ENCODE results near the gene UTS2B.
A peak's percentile ranks its signal among the peaks of the same experiment; 100 is the strongest.

The UTS2B gene

DNA sequence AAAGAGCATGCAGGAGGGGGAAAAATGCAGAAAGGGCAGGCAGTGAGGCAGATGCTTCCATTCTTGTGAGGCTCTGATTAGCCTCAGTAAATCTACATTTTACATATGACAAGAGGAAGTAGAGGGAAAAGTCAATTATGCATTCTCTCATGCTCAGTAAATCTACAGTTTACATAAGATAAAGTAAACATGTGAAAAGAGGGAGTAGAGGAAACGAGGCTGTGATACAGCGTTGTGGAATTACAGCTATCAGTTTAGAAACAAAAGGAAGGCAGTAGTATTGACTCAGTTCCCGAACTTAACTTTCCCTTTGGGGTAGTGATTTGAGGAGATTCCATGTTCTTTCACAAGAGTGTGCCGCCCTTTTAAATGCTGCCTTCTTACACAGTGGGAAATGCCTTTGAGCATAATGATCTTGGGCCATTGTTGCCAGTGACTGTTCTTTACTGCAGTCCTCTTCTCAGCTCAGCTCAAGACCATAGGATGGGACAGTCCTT, 92.0 kb downstream of the UTS2B start:
- TF ChIP-seq, protein P1, sequence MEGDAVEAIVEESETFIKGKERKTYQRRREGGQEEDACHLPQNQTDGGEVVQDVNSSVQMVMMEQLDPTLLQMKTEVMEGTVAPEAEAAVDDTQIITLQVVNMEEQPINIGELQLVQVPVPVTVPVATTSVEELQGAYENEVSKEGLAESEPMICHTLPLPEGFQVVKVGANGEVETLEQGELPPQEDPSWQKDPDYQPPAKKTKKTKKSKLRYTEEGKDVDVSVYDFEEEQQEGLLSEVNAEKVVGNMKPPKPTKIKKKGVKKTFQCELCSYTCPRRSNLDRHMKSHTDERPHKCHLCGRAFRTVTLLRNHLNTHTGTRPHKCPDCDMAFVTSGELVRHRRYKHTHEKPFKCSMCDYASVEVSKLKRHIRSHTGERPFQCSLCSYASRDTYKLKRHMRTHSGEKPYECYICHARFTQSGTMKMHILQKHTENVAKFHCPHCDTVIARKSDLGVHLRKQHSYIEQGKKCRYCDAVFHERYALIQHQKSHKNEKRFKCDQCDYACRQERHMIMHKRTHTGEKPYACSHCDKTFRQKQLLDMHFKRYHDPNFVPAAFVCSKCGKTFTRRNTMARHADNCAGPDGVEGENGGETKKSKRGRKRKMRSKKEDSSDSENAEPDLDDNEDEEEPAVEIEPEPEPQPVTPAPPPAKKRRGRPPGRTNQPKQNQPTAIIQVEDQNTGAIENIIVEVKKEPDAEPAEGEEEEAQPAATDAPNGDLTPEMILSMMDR (IDR thresholded peaks at IDR 0.05; ENCODE audit: low read depth, low read length, missing control alignments), result no peak
- H3K4me3 ChIP-seq (ENCODE audit: low read depth, low read length), result no peak overlapping the region
- DNase-seq (ENCODE audit: low read depth), result no peak

DNA sequence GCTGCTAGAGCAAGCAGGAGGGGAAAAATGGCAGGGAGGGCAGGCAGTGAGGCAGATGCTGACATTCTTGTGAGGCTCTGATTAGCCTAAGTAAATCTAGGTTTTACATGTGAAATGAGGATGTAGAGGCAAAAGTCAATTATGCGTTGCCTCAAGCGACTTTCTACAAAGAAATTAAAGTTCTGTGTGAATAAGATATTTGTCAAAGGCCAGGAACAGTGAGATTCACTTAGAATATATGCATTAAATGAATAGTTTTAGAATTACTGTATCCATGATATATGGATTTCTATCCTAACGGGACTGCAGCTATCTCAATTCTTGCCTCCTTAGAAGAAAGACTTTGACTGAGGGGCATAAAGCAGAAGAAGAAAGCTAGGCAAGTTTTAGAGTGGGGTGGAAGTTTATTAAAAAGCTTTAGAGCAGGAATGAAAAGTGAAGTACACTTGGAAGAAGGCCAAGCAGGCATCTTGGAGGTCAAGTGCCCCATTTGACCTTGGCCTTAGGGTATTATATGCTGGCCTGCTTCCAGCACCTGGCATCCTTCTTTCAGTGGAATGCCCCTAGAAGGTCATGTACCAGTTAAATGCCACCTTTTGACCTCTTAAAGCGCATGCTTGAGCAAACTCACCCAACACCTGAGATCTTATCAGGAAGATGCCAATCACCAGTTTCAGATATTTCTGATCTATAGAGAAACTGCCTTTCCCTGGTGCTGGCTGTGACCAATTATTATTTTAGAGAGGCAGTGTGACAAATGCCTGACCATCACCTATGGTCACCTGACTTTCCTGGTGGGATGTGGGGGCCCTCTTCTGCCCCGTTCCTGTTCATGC, 93.1 kb downstream of the UTS2B start:
- no peak overlapping the region for H3K4me3 ChIP-seq (ENCODE audit: low read depth, low read length)
- TF ChIP-seq, protein P1 (IDR thresholded peaks at IDR 0.05; ENCODE audit: low read depth, low read length, missing control alignments), result no peak
- no peak for DNase-seq (ENCODE audit: low read depth)

DNA sequence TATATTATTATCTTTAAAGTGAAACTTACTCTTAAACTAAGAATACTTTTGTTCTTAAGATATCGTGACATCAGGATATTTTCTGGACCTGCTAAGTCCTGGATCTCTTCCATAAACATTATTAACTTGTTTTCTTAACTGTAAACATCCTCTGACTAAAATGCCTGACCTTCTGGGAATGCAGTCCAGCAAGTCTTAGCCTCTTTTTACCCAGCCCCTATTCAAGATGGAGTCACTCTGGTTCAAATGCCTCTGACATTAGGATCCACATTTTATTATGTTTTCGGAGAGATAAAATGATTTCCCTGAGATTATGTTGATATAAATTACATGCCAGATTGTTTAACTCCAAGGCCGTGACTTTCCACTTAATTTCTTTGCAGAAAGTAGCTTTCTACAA, 93.7 kb downstream of the UTS2B start:
- no peak overlapping the region for H3K4me3 ChIP-seq (ENCODE audit: low read depth, low read length)
- DNase-seq (ENCODE audit: low read depth), result no peak
- TF ChIP-seq, protein P1 (IDR thresholded peaks at IDR 0.05; ENCODE audit: low read depth, low read length, missing control alignments), result no peak

DNA sequence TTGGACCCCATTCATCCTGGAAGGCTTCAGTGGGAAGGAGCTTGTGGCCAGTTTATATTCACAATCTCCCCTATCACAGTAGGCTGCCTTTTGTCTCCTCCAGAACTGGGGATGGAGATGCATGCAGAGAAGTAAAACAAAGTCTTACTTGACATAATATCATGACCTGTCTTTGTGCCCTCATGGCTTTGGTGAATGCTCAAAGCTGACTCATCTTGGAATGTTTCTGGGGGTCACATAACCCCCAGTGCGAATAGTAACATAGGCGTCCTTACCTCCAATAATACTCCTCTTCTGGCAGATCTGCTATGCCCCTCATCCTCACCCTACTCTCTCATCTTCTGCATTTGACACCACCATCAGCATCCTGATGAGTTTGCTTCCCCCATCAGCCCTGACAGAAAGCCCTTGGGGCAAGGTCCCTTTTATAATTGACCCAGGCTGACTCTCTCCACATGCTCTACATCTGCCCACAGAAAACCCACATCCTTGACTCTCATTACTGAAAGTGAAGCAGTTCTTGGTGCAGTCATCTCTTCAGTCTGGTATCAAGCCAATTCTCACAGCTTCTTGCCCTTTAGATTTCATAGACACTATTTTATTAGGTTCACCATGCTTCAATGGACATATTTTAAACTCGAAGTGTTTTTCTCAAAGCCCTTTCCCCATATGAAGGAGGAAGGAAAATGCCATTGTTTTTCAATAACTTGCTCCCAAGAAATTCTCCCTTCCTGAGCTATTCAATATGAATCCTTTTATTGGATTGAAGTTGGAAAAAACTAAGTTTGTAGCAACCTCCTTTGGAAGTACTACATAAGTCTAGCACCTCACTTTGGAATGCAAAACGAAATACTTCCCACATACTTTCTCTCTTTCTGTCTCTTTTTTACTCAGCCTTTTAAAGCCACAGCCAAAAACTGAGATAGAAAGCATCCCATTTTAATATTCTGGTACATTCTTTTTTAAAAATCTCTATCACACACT, 94.7 kb downstream of the UTS2B start:
- DNase-seq (ENCODE audit: low read depth), result peak; percentile 81
- no peak overlapping the region for H3K4me3 ChIP-seq (ENCODE audit: low read depth, low read length)
- TF ChIP-seq, protein P1 (IDR thresholded peaks at IDR 0.05; ENCODE audit: low read depth, low read length, missing control alignments), result no peak

DNA sequence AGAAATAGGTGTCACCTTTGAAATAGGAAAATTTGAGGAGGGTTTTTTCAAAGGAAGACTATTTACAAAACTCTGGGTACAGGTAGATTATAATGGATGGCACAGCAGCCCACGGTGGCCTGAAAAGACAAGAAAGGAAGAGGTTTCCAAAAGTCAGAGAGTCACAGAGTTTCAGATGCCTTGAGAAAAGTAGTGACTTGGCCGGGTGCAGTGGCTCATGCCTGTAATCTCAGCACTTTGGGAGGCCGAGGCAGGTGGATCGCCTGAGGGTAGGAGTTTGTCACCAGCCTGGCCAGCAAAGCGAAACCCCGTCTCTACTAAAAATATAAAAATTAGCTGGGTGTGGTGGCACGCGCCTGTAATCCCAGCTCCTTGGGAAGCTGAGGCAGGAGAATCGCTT, 96.1 kb downstream of the UTS2B start:
- TF ChIP-seq, protein P1 (IDR thresholded peaks at IDR 0.05; ENCODE audit: low read depth, low read length, missing control alignments), result no peak
- H3K4me3 ChIP-seq (ENCODE audit: low read depth, low read length), result no peak overlapping the region
- DNase-seq (ENCODE audit: low read depth), result no peak

DNA sequence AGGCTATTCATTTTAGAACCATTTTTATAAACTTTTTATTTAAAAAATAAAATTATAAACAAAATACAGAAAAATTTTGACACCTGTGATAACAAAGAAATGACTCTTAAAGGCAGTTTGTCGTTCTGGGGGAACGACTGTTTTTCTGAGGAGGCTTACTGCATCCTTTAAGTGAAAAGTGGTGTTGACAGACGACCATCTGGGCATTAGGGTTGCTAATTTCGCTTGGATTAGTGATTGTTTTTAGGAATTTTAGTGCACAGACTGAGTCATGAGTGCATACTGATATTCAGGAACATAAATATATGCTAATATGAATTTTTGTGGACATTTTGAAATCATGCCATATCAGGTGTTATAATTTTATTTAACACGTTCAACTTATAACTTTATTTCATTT, 102.8 kb downstream of the UTS2B start:
- TF ChIP-seq, protein P1 (IDR thresholded peaks at IDR 0.05; ENCODE audit: low read depth, low read length, missing control alignments), result no peak
- H3K4me3 ChIP-seq (ENCODE audit: low read depth, low read length), result no peak overlapping the region
- no peak for DNase-seq (ENCODE audit: low read depth)

Measured in GM12864 (cell line).